GM19395 (cell line): ENCODE data around the gene AP1S2.

Source experiments
- ATAC-seq: cut with Tn5 transposase; IDR thresholded peaks from one replicate; pipeline ENCODE4 v1.9.1; 2021; ENCODE audit warnings: mild to moderate bottlenecking, moderate library complexity; ENCODE audit not compliant: unreplicated experiment

Gene AP1S2

GRCh38 chrX:15812192-15812938 lies 42.2 kb downstream of the AP1S2 start:
- no peak for ATAC-seq

- no peak for ATAC-seq
Observed at GRCh38 chrX:15808254-15808653, 46.4 kb downstream of the AP1S2 start.

GRCh38 chrX:15804563-15804962 lies 50.0 kb downstream of the AP1S2 start:
- no peak for ATAC-seq

- ATAC-seq: no peak
Observed at GRCh38 chrX:15797707-15798106, 56.9 kb downstream of the AP1S2 start.

- peak; percentile 38 for ATAC-seq
Observed at GRCh38 chrX:15790769-15791290, 63.8 kb downstream of the AP1S2 start.

GRCh38 chrX:15789979-15790768 lies 64.4 kb downstream of the AP1S2 start, which contains the start of gene ZRSR2:
Gene ZRSR2 (plus strand): TSS chrX:15790484. CDS start chrX:15790496, 12 bp downstream.
- ATAC-seq: peak; percentile 91

- ATAC-seq: no peak
Observed at GRCh38 chrX:15786915-15787314, 67.7 kb downstream of the AP1S2 start.

- no peak for ATAC-seq
Observed at GRCh38 chrX:15785176-15785750, 69.3 kb downstream of the AP1S2 start.

GRCh38 chrX:15781961-15782699 lies 72.5 kb downstream of the AP1S2 start:
- ATAC-seq: peak; percentile 88
